Breast epithelium (tissue), 3 donors: ENCODE data around the gene LGR5.

Experiments used
- POLR2AphosphoS5 ChIP-seq, 3 donors: sonication (generic); formaldehyde crosslinking; IDR thresholded peaks; one replicate each; pipeline ENCODE4 v1.6.1; 2017; ENCODE audit warnings: antibody characterized with exemption in 3 of 3
- TF ChIP-seq, protein P1 (sequence below), 3 donors: fragments of 450-650 bp; IDR thresholded peaks; one replicate each; pipeline ENCODE4 v1.5.1; 2016 to 2017; ENCODE audit warnings: antibody characterized with exemption in 3 of 3, mild to moderate bottlenecking in 3 of 3, moderate library complexity in 3 of 3

DNA sequence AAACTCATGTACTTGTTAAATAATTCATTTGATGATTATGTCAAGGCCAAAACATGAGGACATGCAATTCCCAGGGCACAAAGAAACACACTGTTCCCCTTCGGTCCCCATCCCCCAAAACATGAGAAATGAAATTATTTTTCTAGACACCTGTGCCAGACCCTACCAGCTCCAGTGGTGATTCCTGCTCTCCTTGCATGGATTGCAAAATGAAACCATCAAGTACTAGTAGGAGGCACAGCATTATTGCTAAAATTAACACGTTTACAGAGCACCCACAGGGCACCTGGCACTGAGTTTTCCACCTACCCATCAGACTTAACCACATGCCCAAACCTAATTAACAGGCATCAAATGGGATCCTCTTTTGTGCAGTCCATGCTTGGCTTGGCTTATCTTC lies 147.4 kb downstream of the LGR5 start:
- TF ChIP-seq, protein P1, sequence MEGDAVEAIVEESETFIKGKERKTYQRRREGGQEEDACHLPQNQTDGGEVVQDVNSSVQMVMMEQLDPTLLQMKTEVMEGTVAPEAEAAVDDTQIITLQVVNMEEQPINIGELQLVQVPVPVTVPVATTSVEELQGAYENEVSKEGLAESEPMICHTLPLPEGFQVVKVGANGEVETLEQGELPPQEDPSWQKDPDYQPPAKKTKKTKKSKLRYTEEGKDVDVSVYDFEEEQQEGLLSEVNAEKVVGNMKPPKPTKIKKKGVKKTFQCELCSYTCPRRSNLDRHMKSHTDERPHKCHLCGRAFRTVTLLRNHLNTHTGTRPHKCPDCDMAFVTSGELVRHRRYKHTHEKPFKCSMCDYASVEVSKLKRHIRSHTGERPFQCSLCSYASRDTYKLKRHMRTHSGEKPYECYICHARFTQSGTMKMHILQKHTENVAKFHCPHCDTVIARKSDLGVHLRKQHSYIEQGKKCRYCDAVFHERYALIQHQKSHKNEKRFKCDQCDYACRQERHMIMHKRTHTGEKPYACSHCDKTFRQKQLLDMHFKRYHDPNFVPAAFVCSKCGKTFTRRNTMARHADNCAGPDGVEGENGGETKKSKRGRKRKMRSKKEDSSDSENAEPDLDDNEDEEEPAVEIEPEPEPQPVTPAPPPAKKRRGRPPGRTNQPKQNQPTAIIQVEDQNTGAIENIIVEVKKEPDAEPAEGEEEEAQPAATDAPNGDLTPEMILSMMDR (IDR thresholded peaks at IDR 0.05) = no peak
- no peak for TF ChIP-seq POLR2AphosphoS5 (IDR thresholded peaks at IDR 0.05)
